Endothelial cell of umbilical vein (primary cell): ENCODE results near the gene KLC1.

ENCODE experiments used
- EZH2 ChIP-seq: IDR thresholded peaks from 2 replicates; pipeline ENCODE4 v1.6.1; 2012; ENCODE audit warnings: borderline replicate concordance, low read depth, mild to moderate bottlenecking, moderate library complexity, low read length, inconsistent platforms; ENCODE audit not compliant: severe bottlenecking
- FOS ChIP-seq: IDR thresholded peaks from 2 replicates; pipeline ENCODE4 v1.6.1; 2011; ENCODE audit warnings: mild to moderate bottlenecking, low read length, moderate library complexity, borderline replicate concordance; ENCODE audit not compliant: insufficient read depth
- GATA2 ChIP-seq: IDR thresholded peaks from 2 replicates; pipeline ENCODE4 v1.7.0; 2011; ENCODE audit warnings: low read depth, mild to moderate bottlenecking, moderate library complexity, mixed read lengths, low read length; ENCODE audit not compliant: insufficient read length, insufficient read depth
- JUN ChIP-seq: IDR thresholded peaks from 2 replicates; pipeline ENCODE4 v1.6.1; 2011; ENCODE audit warnings: borderline replicate concordance, low read depth; ENCODE audit not compliant: insufficient read length, insufficient read depth
- MYC ChIP-seq: IDR thresholded peaks from one replicate; pipeline ENCODE4 v1.6.1; 2011; ENCODE audit warnings: mild to moderate bottlenecking, low read depth, low read length
- POLR2A ChIP-seq: IDR thresholded peaks from 2 replicates; pipeline ENCODE4 v1.6.1; 2012; ENCODE audit warnings: low read depth, mild to moderate bottlenecking, control low read depth, low read length
- POLR2AphosphoS5 ChIP-seq: IDR thresholded peaks from 2 replicates; pipeline ENCODE4 v1.6.1; 2012; ENCODE audit warnings: low read depth, mild to moderate bottlenecking, control low read depth, low read length, moderate library complexity; ENCODE audit not compliant: insufficient read depth
- TF ChIP-seq, protein P1 (sequence below), 2 donors: IDR thresholded peaks; 1 replicate in 1 of 2; 2 replicates in 1 of 2; pipeline ENCODE4 v1.5.1; 2011; ENCODE audit warnings: low read length in 2 of 2, mild to moderate bottlenecking in 2 of 2, moderate library complexity in 2 of 2, control low read depth in 1 of 2, inconsistent platforms in 1 of 2, low read depth in 1 of 2; ENCODE audit not compliant: insufficient read depth in 1 of 2; ENCODE audit errors: extremely low read depth in 1 of 2
- TF ChIP-seq, protein P2 (sequence below): IDR thresholded peaks from 2 replicates; pipeline ENCODE4 v1.6.1; 2011; ENCODE audit not compliant: insufficient read depth, insufficient read length

DNA sequence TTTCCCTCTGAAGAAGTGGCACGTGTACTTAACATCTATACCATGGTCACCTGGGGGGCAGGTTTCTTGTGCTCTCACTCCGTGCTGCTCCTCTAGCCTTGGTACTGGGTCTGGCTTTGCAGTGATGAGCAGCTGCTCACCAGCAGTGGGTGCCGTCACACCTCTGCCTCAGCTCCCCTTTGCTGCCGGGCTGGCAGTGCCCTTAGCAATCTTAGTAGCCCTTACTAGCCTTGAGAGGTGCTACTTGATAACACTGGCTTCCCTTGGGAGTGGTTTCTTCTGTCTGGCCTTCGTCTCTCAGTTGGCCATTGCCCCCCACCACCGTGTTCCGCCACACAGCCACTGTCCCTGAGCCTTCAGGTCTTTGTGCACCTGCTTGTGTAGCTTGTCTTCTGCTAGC lies 22.6 kb downstream of the KLC1 start:
- TF ChIP-seq POLR2AphosphoS5 (no peak), POLR2A (no peak), MYC (no peak), JUN (no peak), EZH2 (no peak), GATA2 (no peak), FOS (no peak)
- TF ChIP-seq, protein P1, sequence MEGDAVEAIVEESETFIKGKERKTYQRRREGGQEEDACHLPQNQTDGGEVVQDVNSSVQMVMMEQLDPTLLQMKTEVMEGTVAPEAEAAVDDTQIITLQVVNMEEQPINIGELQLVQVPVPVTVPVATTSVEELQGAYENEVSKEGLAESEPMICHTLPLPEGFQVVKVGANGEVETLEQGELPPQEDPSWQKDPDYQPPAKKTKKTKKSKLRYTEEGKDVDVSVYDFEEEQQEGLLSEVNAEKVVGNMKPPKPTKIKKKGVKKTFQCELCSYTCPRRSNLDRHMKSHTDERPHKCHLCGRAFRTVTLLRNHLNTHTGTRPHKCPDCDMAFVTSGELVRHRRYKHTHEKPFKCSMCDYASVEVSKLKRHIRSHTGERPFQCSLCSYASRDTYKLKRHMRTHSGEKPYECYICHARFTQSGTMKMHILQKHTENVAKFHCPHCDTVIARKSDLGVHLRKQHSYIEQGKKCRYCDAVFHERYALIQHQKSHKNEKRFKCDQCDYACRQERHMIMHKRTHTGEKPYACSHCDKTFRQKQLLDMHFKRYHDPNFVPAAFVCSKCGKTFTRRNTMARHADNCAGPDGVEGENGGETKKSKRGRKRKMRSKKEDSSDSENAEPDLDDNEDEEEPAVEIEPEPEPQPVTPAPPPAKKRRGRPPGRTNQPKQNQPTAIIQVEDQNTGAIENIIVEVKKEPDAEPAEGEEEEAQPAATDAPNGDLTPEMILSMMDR (IDR thresholded peaks at IDR 0.05; ENCODE audit: extremely low read depth in 1 of 2, insufficient read depth in 1 of 2, low read depth in 1 of 2, low read length in 2 of 2), result no peak
- TF ChIP-seq, protein P2, sequence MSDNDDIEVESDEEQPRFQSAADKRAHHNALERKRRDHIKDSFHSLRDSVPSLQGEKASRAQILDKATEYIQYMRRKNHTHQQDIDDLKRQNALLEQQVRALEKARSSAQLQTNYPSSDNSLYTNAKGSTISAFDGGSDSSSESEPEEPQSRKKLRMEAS, result no peak
